Measurements from ENCODE around the gene UNC13B. TPM values are rescaled to one million over a fixed set of nuclear protein-coding genes. Genes with fewer than 3 reads are reported as not detected.

UNC13B gene
- total RNA-seq, 4 donors from 2014 or later: 20.2 to 36.8 (median 29.0) TPM

DNA sequence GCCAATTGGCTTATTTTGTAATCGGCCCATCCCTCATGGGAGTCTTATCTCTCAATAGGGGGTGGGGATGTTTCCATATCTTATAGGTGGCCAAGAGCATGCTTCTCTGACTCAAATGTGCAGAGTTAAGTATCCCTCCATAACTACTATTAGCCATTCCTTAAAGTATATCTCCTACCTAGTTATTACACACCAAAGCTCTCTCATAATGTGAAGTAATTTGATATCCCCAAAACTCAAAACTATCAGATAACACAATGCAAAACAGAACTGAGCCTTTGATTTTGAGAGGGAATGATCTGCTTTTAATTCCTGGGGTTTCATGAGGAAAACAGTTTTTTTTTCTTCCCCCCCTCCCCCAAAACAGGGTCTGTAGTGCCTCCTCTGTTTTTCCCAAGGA is 28.4 kb downstream of the UNC13B start:
- Histone ChIP-seq H3K27ac (no peak overlapping the region), H3K4me3 (no peak overlapping the region), H3K36me3 (peaks cover 0 to 7% (median 0%) of the 10 kb centered on the region in 3 donors), H3K4me1 (no peaks in the 10 kb centered on the region), H3K27me3 (no peaks in the 10 kb centered on the region), H3K9me3 (peaks cover 0 to 24% (median 5%) of the 10 kb centered on the region in 3 donors)
- TF ChIP-seq POLR2A (IDR thresholded peaks at IDR 0.05): no peak
- TF ChIP-seq, protein P1, sequence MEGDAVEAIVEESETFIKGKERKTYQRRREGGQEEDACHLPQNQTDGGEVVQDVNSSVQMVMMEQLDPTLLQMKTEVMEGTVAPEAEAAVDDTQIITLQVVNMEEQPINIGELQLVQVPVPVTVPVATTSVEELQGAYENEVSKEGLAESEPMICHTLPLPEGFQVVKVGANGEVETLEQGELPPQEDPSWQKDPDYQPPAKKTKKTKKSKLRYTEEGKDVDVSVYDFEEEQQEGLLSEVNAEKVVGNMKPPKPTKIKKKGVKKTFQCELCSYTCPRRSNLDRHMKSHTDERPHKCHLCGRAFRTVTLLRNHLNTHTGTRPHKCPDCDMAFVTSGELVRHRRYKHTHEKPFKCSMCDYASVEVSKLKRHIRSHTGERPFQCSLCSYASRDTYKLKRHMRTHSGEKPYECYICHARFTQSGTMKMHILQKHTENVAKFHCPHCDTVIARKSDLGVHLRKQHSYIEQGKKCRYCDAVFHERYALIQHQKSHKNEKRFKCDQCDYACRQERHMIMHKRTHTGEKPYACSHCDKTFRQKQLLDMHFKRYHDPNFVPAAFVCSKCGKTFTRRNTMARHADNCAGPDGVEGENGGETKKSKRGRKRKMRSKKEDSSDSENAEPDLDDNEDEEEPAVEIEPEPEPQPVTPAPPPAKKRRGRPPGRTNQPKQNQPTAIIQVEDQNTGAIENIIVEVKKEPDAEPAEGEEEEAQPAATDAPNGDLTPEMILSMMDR (IDR thresholded peaks at IDR 0.05): no peak
- 94 to 100% methylated on average over 1 of the region's 1 CpG for WGBS, 2 donors
- DNase-seq: no peak
- intact Hi-C loops (cut with DNase I): no loop called here

DNA sequence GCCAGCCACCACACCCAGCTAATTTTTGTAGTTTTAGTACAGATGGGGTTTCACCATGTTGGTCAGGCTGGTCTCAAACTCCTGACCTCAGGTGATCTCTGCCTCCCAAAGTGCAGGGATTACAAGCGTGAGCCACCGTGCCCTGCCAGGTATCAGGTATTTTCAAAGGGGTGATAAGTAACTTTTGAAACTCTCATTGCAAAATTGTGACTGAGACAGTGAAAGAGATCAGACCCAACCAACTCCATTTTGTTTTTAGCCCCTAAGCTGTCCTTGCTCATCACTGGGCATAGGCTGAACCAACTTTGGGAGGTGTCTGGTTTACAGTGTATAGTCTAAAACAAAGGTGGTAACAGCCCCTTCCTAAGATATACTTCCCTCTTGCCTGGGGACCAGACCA is 29.3 kb downstream of the UNC13B start:
- TF ChIP-seq, protein P1 (IDR thresholded peaks at IDR 0.05): no peak
- no peak for TF ChIP-seq POLR2A (IDR thresholded peaks at IDR 0.05)
- H3K4me1 ChIP-seq: no peaks in the 10 kb centered on the region
- no peak overlapping the region for H3K4me3 ChIP-seq
- H3K36me3 ChIP-seq: peaks cover 0 to 7% (median 0%) of the 10 kb centered on the region in 3 donors
- WGBS, 2 donors: 83 to 100% methylated on average over 1 to 2 of the region's 2 CpGs
- no peak overlapping the region for H3K27ac ChIP-seq
- intact Hi-C loops (cut with DNase I): no loop called here
- no peaks in the 10 kb centered on the region for H3K27me3 ChIP-seq
- peaks cover 0 to 24% (median 5%) of the 10 kb centered on the region in 3 donors for H3K9me3 ChIP-seq
- no peak for DNase-seq

DNA sequence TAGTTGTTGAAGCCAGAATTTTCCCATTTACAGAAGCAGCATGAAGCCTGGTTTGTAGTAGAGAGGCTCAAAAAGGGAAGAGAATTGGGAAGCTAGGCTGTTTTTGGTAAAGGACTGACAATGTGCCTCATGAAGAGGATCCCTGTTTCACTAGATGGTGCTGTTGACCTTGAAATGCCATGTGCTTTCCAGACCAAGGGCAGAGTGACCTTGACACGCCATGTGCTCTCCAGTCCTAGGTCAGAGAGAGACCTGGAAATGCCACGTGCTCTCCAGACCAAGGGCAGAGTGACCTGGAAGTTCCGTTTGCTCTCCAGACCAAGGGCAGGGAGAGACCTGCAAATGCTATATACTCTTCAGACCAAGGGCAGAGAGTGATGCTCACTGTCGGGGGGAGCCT is 32.0 kb downstream of the UNC13B start:
- intact Hi-C loops (cut with DNase I): no loop called here
- WGBS, 2 donors: 88 to 92% methylated on average over 4 of the region's 4 CpGs
- no peak overlapping the region for H3K4me3 ChIP-seq
- H3K4me1 ChIP-seq: no peaks in the 10 kb centered on the region
- TF ChIP-seq POLR2A (IDR thresholded peaks at IDR 0.05): no peak
- TF ChIP-seq, protein P1 (IDR thresholded peaks at IDR 0.05): no peak
- H3K27ac ChIP-seq: no peak overlapping the region
- peaks cover 0 to 24% (median 5%) of the 10 kb centered on the region in 3 donors for H3K9me3 ChIP-seq
- no peak for DNase-seq
- peaks cover 0 to 7% (median 0%) of the 10 kb centered on the region in 3 donors for H3K36me3 ChIP-seq
- H3K27me3 ChIP-seq: no peaks in the 10 kb centered on the region

DNA sequence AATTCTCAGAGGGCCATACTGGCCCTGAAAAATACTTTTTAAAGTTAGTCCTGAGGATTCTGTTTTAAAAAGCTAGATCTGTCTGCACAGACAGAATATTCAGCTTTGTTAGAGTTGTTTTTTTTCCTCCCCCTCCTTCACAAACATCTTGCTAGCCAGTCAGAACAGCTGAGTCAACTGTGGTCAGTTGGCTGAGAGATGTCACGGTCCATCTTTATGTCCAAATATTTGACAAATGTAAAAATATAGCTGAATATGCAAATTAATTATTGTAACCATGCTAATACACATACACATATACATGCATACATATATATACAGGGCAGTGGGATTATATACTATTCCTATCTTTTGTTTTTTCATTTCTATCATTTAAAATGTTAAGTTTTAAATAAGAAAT is 33.9 kb downstream of the UNC13B start:
- no peak for TF ChIP-seq POLR2A (IDR thresholded peaks at IDR 0.05)
- TF ChIP-seq, protein P1 (IDR thresholded peaks at IDR 0.05): no peak
- no peak for DNase-seq
- H3K4me1 ChIP-seq: no peaks in the 10 kb centered on the region
- no peak overlapping the region for H3K27ac ChIP-seq
- no peaks in the 10 kb centered on the region for H3K36me3 ChIP-seq
- H3K9me3 ChIP-seq: peaks cover 0 to 24% (median 5%) of the 10 kb centered on the region in 3 donors
- 70 to 83% methylated on average over 1 of the region's 1 CpG for WGBS, 2 donors
- intact Hi-C loops (cut with DNase I): no loop called here
- no peak overlapping the region for H3K4me3 ChIP-seq
- H3K27me3 ChIP-seq: no peaks in the 10 kb centered on the region

DNA sequence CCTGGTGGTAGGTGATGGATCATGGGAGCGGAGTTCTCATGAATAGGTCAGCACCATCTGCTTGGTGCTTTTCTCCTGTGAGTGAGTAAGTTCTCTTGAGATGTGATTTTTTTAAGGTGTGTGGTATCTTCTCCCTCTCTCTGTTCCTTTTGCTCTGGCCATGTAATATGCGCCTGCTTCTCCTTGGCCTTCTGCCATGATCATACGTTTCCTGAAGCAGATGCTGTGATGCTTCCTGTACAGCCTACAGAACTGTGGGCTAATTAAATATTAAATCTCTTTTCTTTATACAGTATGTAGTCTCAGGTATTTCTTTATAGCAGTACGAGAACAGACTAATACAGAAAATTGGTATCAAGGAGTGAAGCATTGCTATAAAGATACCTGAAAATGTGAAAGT is 36.4 kb downstream of the UNC13B start:
- no peaks in the 10 kb centered on the region for H3K4me1 ChIP-seq
- no peak overlapping the region for H3K27ac ChIP-seq
- H3K27me3 ChIP-seq: no peaks in the 10 kb centered on the region
- H3K36me3 ChIP-seq: no peaks in the 10 kb centered on the region
- TF ChIP-seq POLR2A (IDR thresholded peaks at IDR 0.05): no peak
- TF ChIP-seq, protein P1 (IDR thresholded peaks at IDR 0.05): no peak
- peaks cover 0 to 7% (median 5%) of the 10 kb centered on the region in 3 donors for H3K9me3 ChIP-seq
- 77 to 85% methylated on average over 4 of the region's 4 CpGs for WGBS, 2 donors
- intact Hi-C loops (cut with DNase I): no loop called here
- no peak overlapping the region for H3K4me3 ChIP-seq
- DNase-seq: no peak
